Central memory CD8-positive, alpha-beta T cell (primary cell): ENCODE data around the gene KCNN4.
"Not testable (repeated sequence)": the region's sequence is repeated elsewhere in the genome, so short reads cannot be mapped to it uniquely, and the experiment has no call there.

Experiments used
- ATAC-seq: fragments of 150-1000 bp; cut with Tn5 transposase; replicated peaks from 2 replicates; pipeline ENCODE4 v1.10.0; 2022; ENCODE audit warnings: mild to moderate bottlenecking, moderate FRiP score, moderate number of reproducible peaks; ENCODE audit not compliant: poor library complexity, severe bottlenecking; ENCODE audit errors: extremely low read depth
- DNase-seq, 2 donors: peaks; one replicate each; pipeline ENCODE4 v3.0.0; 2021; ENCODE audit warnings: low spot score in 2 of 2
- H3K27ac Mint-ChIP-seq: one replicate; pipeline ENCODE4 v1.8.0; 2022; ENCODE audit warnings: low read depth, mild to moderate bottlenecking, moderate library complexity, mixed read lengths
- H3K27me3 Mint-ChIP-seq: one replicate; pipeline ENCODE4 v1.8.0; 2022; ENCODE audit warnings: mixed read lengths
- H3K36me3 Mint-ChIP-seq: one replicate; pipeline ENCODE4 v1.8.0; 2022; ENCODE audit warnings: mild to moderate bottlenecking, moderate library complexity, mixed read lengths; ENCODE audit not compliant: insufficient read depth
- H3K4me1 Mint-ChIP-seq: one replicate; pipeline ENCODE4 v1.8.0; 2022; ENCODE audit warnings: mixed read lengths
- H3K4me3 Mint-ChIP-seq: one replicate; pipeline ENCODE4 v1.8.0; 2022; ENCODE audit warnings: mild to moderate bottlenecking, moderate library complexity, mixed read lengths
- H3K9me3 Mint-ChIP-seq: one replicate; pipeline ENCODE4 v1.8.0; 2022; ENCODE audit warnings: mixed read lengths

Gene KCNN4

DNA sequence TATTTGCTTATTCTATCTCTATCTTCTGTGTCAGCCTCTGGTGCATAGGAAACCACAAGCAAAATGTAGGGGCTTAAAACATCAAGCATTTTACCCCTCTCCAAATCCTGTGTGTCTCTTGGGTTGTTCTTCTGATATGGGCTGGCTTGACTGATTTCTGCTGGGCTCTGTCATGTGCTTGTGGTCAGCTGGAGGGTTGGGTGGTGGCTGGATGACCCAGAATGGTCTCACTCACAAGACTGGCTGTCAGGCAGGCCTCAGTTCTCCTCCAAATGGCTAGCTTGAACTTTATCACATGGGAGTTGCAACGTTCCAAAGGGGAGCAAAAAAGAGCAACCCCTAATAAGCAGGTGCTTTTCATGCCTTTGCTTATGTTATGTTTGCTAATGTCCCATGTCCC is 31.1 kb upstream of the KCNN4 start:
- Mint-ChIP-seq H3K27ac (no peak overlapping the region), H3K4me1 (no peaks in the 10 kb centered on the region), H3K27me3 (peaks cover 74% of the 10 kb centered on the region), H3K36me3 (peaks cover 2% of the 10 kb centered on the region), H3K4me3 (no peak overlapping the region), H3K9me3 (no peaks in the 10 kb centered on the region)
- no peak for ATAC-seq
- DNase-seq: no peak

DNA sequence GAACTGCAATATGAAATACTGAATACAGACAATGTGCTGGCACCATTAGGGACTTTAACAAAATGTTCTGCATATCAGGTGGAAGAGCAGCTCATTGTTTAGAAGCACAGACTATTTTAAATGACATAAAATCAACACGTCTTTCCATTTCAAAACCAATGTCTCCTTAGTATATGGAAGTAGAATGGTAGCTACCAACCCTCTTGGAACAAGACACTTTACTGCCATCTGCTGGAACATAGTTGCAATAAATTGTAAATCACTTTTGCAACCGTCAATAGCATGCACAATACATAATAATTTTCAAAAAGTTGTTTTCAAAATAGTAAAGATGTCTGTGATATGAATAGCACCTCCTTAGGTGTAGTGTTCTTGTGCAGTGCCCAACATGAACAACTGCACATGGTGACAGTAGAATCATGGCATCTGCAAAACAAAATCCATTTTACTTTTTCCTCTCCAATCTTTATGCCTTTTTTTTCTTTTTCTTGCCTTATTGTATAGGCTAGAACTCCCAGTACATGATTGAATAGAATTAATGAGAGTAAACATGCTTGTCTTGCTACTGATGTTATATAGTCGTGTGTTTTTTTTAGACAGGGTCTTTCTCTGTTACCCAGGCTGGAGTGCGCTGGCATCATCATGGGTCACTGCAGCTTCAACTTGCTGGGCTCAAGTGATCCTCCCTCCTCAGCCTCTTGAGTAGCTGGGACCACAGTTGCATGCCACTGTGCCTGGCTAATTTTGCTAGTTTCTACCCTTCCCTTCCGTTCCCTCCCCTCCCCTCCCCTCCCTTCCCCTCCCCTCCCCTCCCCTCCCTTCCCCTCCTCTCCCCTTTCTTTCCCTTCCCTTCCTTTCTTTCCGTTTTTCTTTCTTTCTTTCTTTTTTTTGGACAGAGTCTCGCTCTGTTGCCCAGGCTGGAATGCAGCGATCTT is 29.3 kb upstream of the KCNN4 start:
- Mint-ChIP-seq H3K27ac (no peak overlapping the region), H3K4me3 (no peak overlapping the region), H3K27me3 (peaks cover 70% of the 10 kb centered on the region), H3K4me1 (no peaks in the 10 kb centered on the region), H3K36me3 (no peaks in the 10 kb centered on the region), H3K9me3 (no peaks in the 10 kb centered on the region)
- ATAC-seq (peak; percentile 58), DNase-seq (no peak)

DNA sequence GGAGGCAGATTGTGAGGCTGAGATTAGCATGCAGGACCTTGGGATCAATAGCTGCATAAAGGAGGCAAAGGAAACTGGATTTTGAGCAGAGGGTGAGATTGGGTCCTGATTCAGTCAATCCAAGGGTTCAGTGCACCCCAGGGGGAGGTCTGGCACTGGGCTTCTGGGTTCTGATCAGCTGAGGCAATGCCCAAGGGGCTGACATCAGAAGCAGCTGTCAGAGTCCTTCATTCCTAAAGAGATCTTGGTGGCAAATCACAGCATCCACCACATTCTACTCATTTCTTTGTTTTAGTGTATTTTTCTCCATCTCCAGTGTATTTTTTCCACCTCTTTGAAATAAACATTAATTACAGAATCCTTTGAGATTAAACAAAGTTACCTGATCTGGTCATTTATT is 26.9 kb upstream of the KCNN4 start:
- Mint-ChIP-seq H3K27ac (no peak overlapping the region), H3K4me1 (no peaks in the 10 kb centered on the region), H3K9me3 (no peaks in the 10 kb centered on the region), H3K27me3 (peaks cover 47% of the 10 kb centered on the region), H3K36me3 (no peaks in the 10 kb centered on the region), H3K4me3 (no peak overlapping the region)
- DNase-seq (no peak), ATAC-seq (no peak)

DNA sequence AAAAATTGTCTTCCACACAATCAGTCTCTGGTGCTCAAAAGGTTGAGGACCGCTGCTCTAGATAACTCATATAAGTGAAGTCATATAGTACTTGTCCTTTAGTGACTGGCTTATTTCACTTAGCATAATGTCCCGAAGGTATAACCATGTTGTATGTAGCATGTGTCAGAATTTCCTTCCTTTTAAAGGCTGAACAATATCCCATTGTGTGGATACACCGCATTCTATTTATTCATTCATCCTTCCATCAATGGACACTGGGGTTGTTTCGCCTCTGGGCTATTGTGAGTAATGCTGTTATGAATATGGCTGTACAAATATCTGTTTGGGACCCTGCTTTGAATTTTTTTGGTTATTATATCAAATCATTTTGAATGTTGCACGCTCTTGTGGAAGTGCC is 26.1 kb upstream of the KCNN4 start:
- H3K4me1 Mint-ChIP-seq: no peaks in the 10 kb centered on the region
- ATAC-seq (no peak), DNase-seq (no peak)
- H3K27ac Mint-ChIP-seq: no peak overlapping the region
- H3K27me3 Mint-ChIP-seq: peaks cover 42% of the 10 kb centered on the region
- no peak overlapping the region for H3K4me3 Mint-ChIP-seq
- H3K36me3 Mint-ChIP-seq: peaks cover under 1% of the 10 kb centered on the region
- H3K9me3 Mint-ChIP-seq: no peaks in the 10 kb centered on the region

DNA sequence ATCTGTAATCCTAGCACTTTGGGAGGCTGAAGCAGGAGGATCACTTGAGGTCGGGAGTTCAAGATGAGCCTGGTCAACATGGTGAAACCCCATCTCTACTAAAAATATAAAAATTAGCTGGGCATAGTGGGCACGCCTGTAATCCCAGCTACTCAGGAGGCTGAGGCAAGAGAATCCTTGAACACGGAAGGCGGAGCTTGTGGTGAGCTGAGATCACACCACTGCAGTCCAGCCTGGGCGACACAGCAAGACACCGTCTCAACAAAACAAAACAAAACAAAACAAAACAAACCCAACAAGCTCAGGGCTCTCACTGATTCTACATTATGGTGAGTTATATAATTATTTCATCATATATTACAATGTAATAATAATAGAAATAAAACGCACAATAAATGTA is 25.6 kb upstream of the KCNN4 start:
- not testable (repeated sequence) for DNase-seq, H3K4me3 Mint-ChIP-seq, H3K27ac Mint-ChIP-seq, H3K4me1 Mint-ChIP-seq, ATAC-seq, H3K36me3 Mint-ChIP-seq, H3K9me3 Mint-ChIP-seq
- H3K27me3 Mint-ChIP-seq: peaks cover 38% of the 10 kb centered on the region

DNA sequence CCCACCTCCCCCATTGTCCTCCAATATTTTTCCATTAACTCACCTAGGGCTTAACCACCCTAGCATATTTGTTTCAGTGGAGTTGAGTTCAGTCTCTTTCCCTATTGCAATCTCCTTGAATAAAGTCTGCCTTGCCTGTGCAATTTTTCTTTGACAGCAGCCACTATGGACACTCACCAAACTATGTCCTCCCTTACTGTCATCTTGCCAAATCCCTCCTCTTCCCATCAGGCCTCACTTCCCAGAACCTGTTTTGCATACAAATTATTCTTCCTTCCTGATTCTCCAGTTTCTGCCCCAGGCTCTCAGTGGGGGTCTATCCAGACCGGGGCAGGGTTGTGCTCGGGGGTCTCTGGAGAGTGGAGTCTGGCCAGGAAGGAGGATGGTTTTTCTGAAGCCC is 23.7 kb upstream of the KCNN4 start:
- DNase-seq (no peak), ATAC-seq (no peak)
- H3K4me3 Mint-ChIP-seq: no peak overlapping the region
- peaks cover under 1% of the 10 kb centered on the region for H3K4me1 Mint-ChIP-seq
- no peak overlapping the region for H3K27ac Mint-ChIP-seq
- peaks cover 1% of the 10 kb centered on the region for H3K36me3 Mint-ChIP-seq
- peaks cover 28% of the 10 kb centered on the region for H3K27me3 Mint-ChIP-seq
- no peaks in the 10 kb centered on the region for H3K9me3 Mint-ChIP-seq

DNA sequence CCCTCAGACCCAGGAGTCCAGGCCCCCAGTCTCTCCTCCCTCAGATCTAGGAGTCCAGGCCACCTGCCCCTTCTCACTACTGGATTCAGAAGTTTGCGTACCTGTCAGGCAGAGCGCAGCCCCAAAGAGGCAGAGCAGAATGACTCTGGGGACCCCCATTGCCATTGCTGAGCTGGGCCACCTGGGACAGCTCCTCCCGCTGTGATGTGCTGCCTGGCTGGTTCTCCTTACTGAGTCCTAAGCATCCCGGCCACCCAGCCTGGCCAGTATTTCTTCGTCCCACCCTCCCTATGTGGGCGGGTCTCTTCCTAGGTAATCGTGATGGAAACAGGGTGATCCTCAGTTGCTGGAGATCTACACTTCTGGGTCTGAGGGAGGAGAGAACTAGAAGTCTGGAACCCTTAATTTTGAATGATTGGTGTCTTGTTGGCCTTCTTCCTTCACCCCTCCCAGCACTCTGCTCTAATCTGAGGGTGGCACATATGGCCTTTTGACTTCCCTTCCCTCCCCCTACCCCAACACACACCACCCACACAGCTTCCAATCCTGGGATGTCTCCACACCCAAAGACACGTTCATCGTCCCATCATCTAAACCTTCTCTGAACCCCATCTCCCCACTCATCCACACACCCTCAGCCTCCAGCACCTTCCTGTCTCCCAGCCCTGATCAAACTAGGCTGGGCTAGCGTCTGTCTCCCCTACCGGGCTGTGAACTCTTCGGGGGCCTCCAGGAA is 21.6 kb upstream of the KCNN4 start, which contains the start of gene LYPD5:
TSS of gene LYPD5 (minus strand) at position 232 of the 736 bp plus-strand sequence. CDS start at position 165, 67 bp downstream.
- peaks cover 16% of the 10 kb centered on the region for H3K4me1 Mint-ChIP-seq
- no peaks in the 10 kb centered on the region for H3K9me3 Mint-ChIP-seq
- peaks cover 3% of the 10 kb centered on the region for H3K36me3 Mint-ChIP-seq
- H3K4me3 Mint-ChIP-seq: no peak within 1 kb of the TSS
- H3K27me3 Mint-ChIP-seq: peaks cover 18% of the 10 kb centered on the region
- ATAC-seq (no peak), DNase-seq (no peak)
- no peak within 1 kb of the TSS for H3K27ac Mint-ChIP-seq

DNA sequence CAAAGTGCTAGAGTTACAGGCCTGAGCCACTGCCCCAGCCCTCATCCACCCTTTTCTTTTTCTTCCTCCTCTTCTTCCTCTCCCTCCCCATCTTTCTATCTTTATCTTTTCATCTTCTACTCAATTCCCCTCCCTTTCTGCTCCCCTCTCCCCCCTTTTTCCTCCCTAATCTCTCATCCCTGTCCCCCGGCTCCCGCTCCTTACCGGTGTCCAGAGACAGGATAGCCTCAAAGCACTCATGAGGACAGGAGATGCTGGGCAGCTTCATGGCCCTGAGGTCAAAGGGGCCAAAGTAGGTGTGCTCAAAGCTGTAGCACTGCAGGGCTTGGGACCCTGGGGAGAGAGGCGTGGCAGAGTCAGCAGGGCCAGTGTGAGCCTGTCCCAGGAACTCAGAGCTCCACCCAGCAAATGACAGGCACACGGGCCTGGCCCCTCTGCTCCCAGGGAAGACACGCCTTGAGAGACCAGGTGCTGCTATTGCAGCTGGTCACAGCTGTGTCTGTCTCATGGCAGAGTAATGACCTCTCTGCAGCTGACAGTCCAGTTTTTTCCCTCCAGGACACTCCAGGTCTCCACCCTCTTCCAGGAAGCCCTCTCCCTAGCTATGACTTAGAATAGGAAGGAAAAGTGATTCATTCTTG is 18.8 kb upstream of the KCNN4 start:
- Mint-ChIP-seq H3K4me1 (peaks cover 21% of the 10 kb centered on the region), H3K27ac (peak overlapping the region; percentile 67), H3K9me3 (no peaks in the 10 kb centered on the region), H3K4me3 (peak overlapping the region; percentile 77), H3K36me3 (peaks cover 3% of the 10 kb centered on the region), H3K27me3 (peaks cover 10% of the 10 kb centered on the region)
- no peak for DNase-seq
- no peak for ATAC-seq

DNA sequence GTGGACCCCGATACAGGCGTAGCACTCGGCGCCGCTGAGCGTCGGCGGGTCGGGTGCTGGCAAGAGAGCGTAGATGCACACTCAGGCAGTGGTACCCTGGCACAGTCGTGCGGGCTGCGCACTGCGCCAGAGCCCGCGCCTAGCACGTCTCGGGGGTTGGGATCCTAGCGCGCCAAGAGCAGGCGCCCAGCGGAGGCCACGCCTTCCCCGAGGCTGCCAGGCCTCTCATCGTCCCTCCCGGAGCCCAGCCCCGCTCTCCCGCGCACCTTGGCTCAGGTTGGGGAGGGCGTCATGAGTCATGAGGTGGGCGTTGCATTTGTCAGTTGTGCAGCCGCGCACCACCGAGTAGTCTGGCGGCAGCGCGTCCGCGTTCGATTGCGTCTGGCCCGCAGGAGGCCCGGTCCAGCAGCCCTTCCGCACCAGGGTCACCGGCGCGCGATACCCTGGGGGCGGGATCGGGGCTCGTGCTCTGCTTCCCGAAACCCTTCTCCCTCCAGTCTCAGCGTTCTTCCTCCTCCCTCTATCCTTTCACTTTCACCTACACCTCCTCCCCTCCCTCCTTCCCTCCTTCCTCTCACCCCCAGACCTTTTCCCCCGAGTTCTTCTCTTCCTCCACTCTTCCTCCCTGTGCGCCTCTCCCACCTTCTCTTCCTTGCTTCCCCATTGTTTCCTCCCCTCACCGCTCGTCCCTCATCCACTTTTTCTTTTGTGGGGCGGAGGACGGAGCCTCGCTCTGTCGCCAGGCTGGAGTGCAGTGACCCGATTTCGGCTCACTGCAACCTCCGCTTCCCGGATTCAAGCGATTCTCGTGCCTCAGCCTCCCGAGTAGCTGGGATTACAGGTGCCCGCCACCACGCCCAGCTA is 18.0 kb upstream of the KCNN4 start:
- ATAC-seq (peak; percentile 80), DNase-seq (peak in 1 of 2 donors; percentile 28)
- Mint-ChIP-seq H3K36me3 (peaks cover 3% of the 10 kb centered on the region), H3K4me1 (peaks cover 21% of the 10 kb centered on the region), H3K4me3 (peak overlapping the region; percentile 77), H3K27me3 (peaks cover 13% of the 10 kb centered on the region), H3K27ac (peak overlapping the region; percentile 67), H3K9me3 (no peaks in the 10 kb centered on the region)

DNA sequence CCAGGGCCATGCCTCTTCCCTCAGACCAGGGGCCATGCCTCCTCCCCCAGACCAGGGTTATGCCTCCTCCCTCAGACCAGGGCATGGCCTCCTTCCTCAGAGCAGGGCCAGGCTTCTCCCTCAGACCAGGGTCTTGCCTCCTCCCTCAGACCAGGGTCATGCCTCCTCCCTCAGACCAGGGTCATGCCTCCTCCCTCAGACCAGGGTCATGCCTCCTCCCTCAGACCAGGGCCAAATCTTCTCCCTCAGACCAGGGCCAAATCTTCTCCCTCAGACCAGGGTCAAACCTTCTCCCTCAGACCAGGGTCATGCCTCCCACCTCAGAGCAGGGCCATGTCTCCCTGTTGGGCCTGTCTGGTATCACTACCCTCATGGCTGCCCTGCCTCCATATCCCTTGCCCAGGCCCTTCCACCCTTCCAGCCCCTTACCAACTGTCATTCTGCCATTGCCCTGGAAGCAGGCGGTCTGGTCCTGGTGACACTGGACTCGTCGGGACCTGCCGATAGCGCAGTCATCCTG is 17.3 kb upstream of the KCNN4 start:
- peaks cover 20% of the 10 kb centered on the region for H3K27me3 Mint-ChIP-seq
- ATAC-seq (no peak), DNase-seq (no peak)
- H3K4me3 Mint-ChIP-seq: peak overlapping the region; percentile 77
- H3K36me3 Mint-ChIP-seq: peaks cover 3% of the 10 kb centered on the region
- no peak overlapping the region for H3K27ac Mint-ChIP-seq
- H3K4me1 Mint-ChIP-seq: peaks cover 21% of the 10 kb centered on the region
- no peaks in the 10 kb centered on the region for H3K9me3 Mint-ChIP-seq

DNA sequence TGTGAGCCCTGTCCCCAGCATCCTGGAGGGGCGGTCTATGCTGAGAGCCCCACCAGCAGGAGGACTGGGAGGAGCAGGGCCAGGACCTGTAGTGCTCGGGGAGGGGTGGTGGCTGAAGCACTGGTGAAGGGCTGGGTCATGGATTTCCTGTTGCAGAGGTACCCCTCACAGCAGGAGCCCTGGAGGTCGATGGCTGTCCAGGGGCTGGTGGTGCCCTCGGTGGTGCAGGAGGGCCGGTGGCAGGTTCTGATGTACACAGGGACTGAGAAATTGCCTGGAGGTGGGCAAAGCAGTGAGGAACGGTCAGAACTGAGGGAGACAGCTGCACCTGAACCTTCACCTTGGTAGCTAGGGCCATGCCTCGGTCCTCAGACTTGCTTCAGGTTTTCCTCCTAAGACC is 16.8 kb upstream of the KCNN4 start:
- no peak for ATAC-seq
- peak overlapping the region; percentile 72 for H3K4me3 Mint-ChIP-seq
- no peak for DNase-seq

More for the DNA sequence above, 16.8 kb upstream of the KCNN4 start:
- peaks cover 3% of the 10 kb centered on the region for H3K36me3 Mint-ChIP-seq
- H3K27ac Mint-ChIP-seq: peak overlapping the region; percentile 18
- peaks cover 21% of the 10 kb centered on the region for H3K4me1 Mint-ChIP-seq
- no peaks in the 10 kb centered on the region for H3K9me3 Mint-ChIP-seq
- peaks cover 20% of the 10 kb centered on the region for H3K27me3 Mint-ChIP-seq
